Measurements from ENCODE around the gene PDE9A. TPM values are rescaled to one million over a fixed set of nuclear protein-coding genes. Genes with fewer than 3 reads are reported as not detected.

The PDE9A gene
- total and polyA plus RNA-seq, 2 donors (not counting 3 experiments of a cell fraction or from before 2014, with no cell fraction given), result 0.28 to 2.2 TPM

DNA sequence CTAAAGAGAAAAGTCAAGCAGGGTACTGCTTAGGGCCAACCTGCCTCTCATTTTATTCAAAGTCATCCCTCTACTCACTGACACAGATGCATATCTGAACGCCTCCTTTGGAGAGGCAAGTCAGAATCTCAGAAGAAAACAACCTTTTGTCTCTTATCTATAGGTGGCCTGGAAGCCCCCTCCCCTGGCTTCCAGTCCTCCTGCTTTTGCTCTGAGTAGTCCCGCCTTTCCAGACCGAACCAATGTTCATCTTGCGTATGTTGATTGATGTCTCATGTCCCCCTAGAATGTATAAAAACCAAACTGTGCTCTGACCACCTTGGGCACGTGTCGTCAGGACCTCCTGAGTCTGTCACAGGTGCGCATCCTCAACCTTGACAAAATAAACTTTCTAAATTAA lies 144.1 kb downstream of the PDE9A start:
- DNase-seq (ENCODE audit: low read depth, low spot score) (no peak), FAIRE-seq (no peak)
- Histone ChIP-seq H3K4me3 (replicated peaks in 1 of 3; ENCODE audit: insufficient read depth in 1 of 3, low read depth in 1 of 3, low read length in 3 of 3) (no peak overlapping the region), H3K9me3 (replicated peaks; ENCODE audit: control insufficient read depth, insufficient read depth, low read length) (no peaks in the 10 kb centered on the region), H3K27ac (ENCODE audit: insufficient read depth, low read depth, low read length) (no peak overlapping the region), H3K79me2 (ENCODE audit: control insufficient read depth, insufficient read depth, low read length) (no peaks in the 10 kb centered on the region), H2AFZ (ENCODE audit: low read depth, low read length) (no peak overlapping the region), H3K4me1 (ENCODE audit: control insufficient read depth, extremely low read depth, insufficient read depth, low read length) (no peaks in the 10 kb centered on the region), H3K27me3 (ENCODE audit: control insufficient read depth in 2 of 2, insufficient read depth in 2 of 2, low read length in 2 of 2) (peaks cover 2 to 5% of the 10 kb centered on the region in 2 experiments), H3K4me2 (ENCODE audit: insufficient read depth, low read length) (no peak overlapping the region), H3K9me1 (replicated peaks; ENCODE audit: control insufficient read depth, extremely low read depth, insufficient read depth, low read length) (no peaks in the 10 kb centered on the region), H4K20me1 (replicated peaks; ENCODE audit: control insufficient read depth, extremely low read depth, insufficient read depth, low read length) (no peaks in the 10 kb centered on the region), H3K9ac (replicated peaks; ENCODE audit: extremely low read depth, insufficient read depth, low read length) (no peak overlapping the region), H3K36me3 (ENCODE audit: control insufficient read depth in 2 of 2, extremely low read depth in 1 of 2, insufficient read depth in 2 of 2, low read length in 2 of 2) (no peaks in the 10 kb centered on the region)
- CTCF ChIA-PET, result interaction anchor here (2.3 kb wide), 1 partner anchor 9 kb away, joined by 6 read pairs; no protein-coding TSS in a partner anchor
- POLR2A ChIA-PET, result no interaction called here
- TF ChIP-seq, protein P1, sequence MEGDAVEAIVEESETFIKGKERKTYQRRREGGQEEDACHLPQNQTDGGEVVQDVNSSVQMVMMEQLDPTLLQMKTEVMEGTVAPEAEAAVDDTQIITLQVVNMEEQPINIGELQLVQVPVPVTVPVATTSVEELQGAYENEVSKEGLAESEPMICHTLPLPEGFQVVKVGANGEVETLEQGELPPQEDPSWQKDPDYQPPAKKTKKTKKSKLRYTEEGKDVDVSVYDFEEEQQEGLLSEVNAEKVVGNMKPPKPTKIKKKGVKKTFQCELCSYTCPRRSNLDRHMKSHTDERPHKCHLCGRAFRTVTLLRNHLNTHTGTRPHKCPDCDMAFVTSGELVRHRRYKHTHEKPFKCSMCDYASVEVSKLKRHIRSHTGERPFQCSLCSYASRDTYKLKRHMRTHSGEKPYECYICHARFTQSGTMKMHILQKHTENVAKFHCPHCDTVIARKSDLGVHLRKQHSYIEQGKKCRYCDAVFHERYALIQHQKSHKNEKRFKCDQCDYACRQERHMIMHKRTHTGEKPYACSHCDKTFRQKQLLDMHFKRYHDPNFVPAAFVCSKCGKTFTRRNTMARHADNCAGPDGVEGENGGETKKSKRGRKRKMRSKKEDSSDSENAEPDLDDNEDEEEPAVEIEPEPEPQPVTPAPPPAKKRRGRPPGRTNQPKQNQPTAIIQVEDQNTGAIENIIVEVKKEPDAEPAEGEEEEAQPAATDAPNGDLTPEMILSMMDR (IDR thresholded peaks at IDR 0.05; ENCODE audit: extremely low read depth in 1 of 2, insufficient read depth in 1 of 2, low read depth in 1 of 2, low read length in 2 of 2), result no peak
- no peak for TF ChIP-seq POLR2AphosphoS5 (IDR thresholded peaks at IDR 0.05; ENCODE audit: insufficient read depth, low read depth, low read length)
- TF ChIP-seq, protein P2, sequence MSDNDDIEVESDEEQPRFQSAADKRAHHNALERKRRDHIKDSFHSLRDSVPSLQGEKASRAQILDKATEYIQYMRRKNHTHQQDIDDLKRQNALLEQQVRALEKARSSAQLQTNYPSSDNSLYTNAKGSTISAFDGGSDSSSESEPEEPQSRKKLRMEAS (IDR thresholded peaks at IDR 0.05; ENCODE audit: insufficient read depth, insufficient read length), result no peak
- no peak for TF ChIP-seq MYC (IDR thresholded peaks at IDR 0.05; ENCODE audit: low read depth, low read length)
- TF ChIP-seq FOS (IDR thresholded peaks at IDR 0.05; ENCODE audit: borderline replicate concordance, insufficient read depth, low read length), result no peak
- TF ChIP-seq POLR2A (IDR thresholded peaks at IDR 0.05; ENCODE audit: low read depth, low read length), result no peak
- no peak for TF ChIP-seq JUN (IDR thresholded peaks at IDR 0.05; ENCODE audit: borderline replicate concordance, insufficient read depth, insufficient read length, low read depth)
- no peak for TF ChIP-seq EZH2 (IDR thresholded peaks at IDR 0.05; ENCODE audit: borderline replicate concordance, low read depth, low read length, severe bottlenecking)
- no peak for TF ChIP-seq GATA2 (IDR thresholded peaks at IDR 0.05; ENCODE audit: insufficient read depth, insufficient read length, low read depth, low read length)
- no TSS peak for BruUV-seq (replicated peaks)
- intact Hi-C loops (cut with micrococcal nuclease), result no loop called here
- dilution Hi-C loops (cut with MboI; ENCODE audit: extremely low pct_ligation_motif_present, low sequenced_read_pairs), result no loop called here
